Esophagus squamous epithelium (tissue), 5 donors: ENCODE results near the gene CCDC78. TPM values are rescaled to one million over a fixed set of nuclear protein-coding genes. Genes with fewer than 3 reads are reported as not detected.
"Not testable (repeated sequence)": the region's sequence is repeated elsewhere in the genome, so short reads cannot be mapped to it uniquely, and the experiment has no call there.

Experiments used
- DNase-seq: peaks from one replicate; lab custom pipeline; 2025; lab: John Stamatoyannopoulos, UW
- H3K27ac ChIP-seq, 4 donors: fragments of 200-600 bp; sonication (generic); one replicate each; pipeline ENCODE4 v1.5.1; 2016 to 2019; ENCODE audit warnings: mild to moderate bottlenecking in 1 of 4
- H3K27me3 ChIP-seq, 4 donors: fragments of 200-600 bp; sonication (generic); 1 replicate in 3 of 4; 2 replicates in 1 of 4; pipeline versions ENCODE4 v1.5.1 to v1.6.0; 2017 to 2021; ENCODE audit warnings: antibody characterized with exemption in 1 of 4
- H3K36me3 ChIP-seq, 3 donors: fragments of 200-600 bp; sonication (generic); one replicate each; pipeline ENCODE4 v1.5.1; 2016 to 2019
- H3K4me1 ChIP-seq, 3 donors: fragments of 200-600 bp; sonication (generic); one replicate each; pipeline ENCODE4 v1.5.1; 2017 to 2019
- H3K4me3 ChIP-seq, 4 donors: fragments of 200-600 bp; sonication (generic); 1 replicate in 3 of 4; 2 replicates in 1 of 4; pipeline ENCODE4 v1.5.1; 2016 to 2019; ENCODE audit warnings: mild to moderate bottlenecking in 2 of 4, moderate library complexity in 1 of 4
- H3K9me3 ChIP-seq, 3 donors: fragments of 200-600 bp; sonication (generic); one replicate each; pipeline ENCODE4 v1.5.1; 2016 to 2019
- CTCF ChIP-seq, 6 experiments: fragments of 450-650 bp in 4 of 6; fragments of 200-600 bp in 2 of 6; sonication (generic) in 2 of 6; IDR thresholded peaks; one replicate each; pipeline ENCODE4 v1.5.1; 2016 to 2019; ENCODE audit warnings: antibody characterized with exemption in 6 of 6, mild to moderate bottlenecking in 4 of 6, moderate library complexity in 4 of 6
- POLR2A ChIP-seq, 4 donors: fragments of 450-650 bp; IDR thresholded peaks; one replicate each; pipeline ENCODE4 v1.6.1; 2017; ENCODE audit warnings: antibody characterized with exemption in 4 of 4, mild to moderate bottlenecking in 4 of 4, moderate library complexity in 3 of 4
- WGBS, 2 donors: methylation state at CpG; one replicate each; pipeline ENCODE4 v1.1.5; 2018; 5-methylcytosine and 5-hydroxymethylcytosine counted together
- intact Hi-C: fragments of 100-400 bp; cut with DNase I; formaldehyde crosslinking; loops from one replicate; pipeline ENCODE4 v1.15.0; 2022
- total RNA-seq, 4 donors: library from RNA; depleted of rRNA; stranded (reverse); fragments of >200 nt; gene quantifications; one replicate each; pipeline ENCODE4 v1.1.0, GENCODE V29; 2016
- donor health status: DM: yes; HTN: yes; CAD: no.

CCDC78 gene
- total RNA-seq, 4 donors from 2014 or later = under 0.01 to 1.0 (median 0.47) TPM

GRCh38 chr16:749010-749409 is 22.8 kb upstream of the CCDC78 start:
- WGBS, 2 donors = 64 to 78% methylated on average over 6 of the region's 6 CpGs
- H3K4me3 ChIP-seq = no peak overlapping the region
- TF ChIP-seq POLR2A (IDR thresholded peaks at IDR 0.05) = no peak
- no peak for TF ChIP-seq CTCF (IDR thresholded peaks at IDR 0.05)
- H3K27ac ChIP-seq = no peak overlapping the region
- H3K36me3 ChIP-seq = no peaks in the 10 kb centered on the region
- H3K27me3 ChIP-seq = peaks cover 0 to 45% (median 0%) of the 10 kb centered on the region in 4 donors
- H3K4me1 ChIP-seq = peaks cover 0 to 14% (median 0%) of the 10 kb centered on the region in 3 donors
- intact Hi-C loops = no loop called here
- DNase-seq = no peak
- H3K9me3 ChIP-seq = no peaks in the 10 kb centered on the region

GRCh38 chr16:747978-748746 is 21.9 kb upstream of the CCDC78 start:
- intact Hi-C loops = no loop called here
- H3K36me3 ChIP-seq = no peaks in the 10 kb centered on the region
- no peak for DNase-seq
- no peaks in the 10 kb centered on the region for H3K9me3 ChIP-seq
- no peak for TF ChIP-seq CTCF (IDR thresholded peaks at IDR 0.05)
- no peak for TF ChIP-seq POLR2A (IDR thresholded peaks at IDR 0.05)
- WGBS, 2 donors = 81 to 92% methylated on average over 13 to 14 of the region's 39 CpGs
- H3K4me3 ChIP-seq = no peak overlapping the region
- peaks cover 0 to 14% (median 0%) of the 10 kb centered on the region in 3 donors for H3K4me1 ChIP-seq
- no peak overlapping the region for H3K27ac ChIP-seq
- H3K27me3 ChIP-seq = peaks cover 0 to 41% (median 0%) of the 10 kb centered on the region in 4 donors

- WGBS, 2 donors = 47 to 80% methylated on average over 3 to 7 of the region's 13 CpGs
- Histone ChIP-seq H3K36me3 (no peaks in the 10 kb centered on the region), H3K27me3 (peaks cover 0 to 26% (median 0%) of the 10 kb centered on the region in 4 donors), H3K4me3 (no peak overlapping the region), H3K4me1 (peaks cover 0 to 7% (median 0%) of the 10 kb centered on the region in 3 donors), H3K27ac (no peak overlapping the region), H3K9me3 (no peaks in the 10 kb centered on the region)
- no peak for DNase-seq
- intact Hi-C loops = no loop called here
- TF ChIP-seq CTCF (IDR thresholded peaks at IDR 0.05) (no peak), POLR2A (IDR thresholded peaks at IDR 0.05) (no peak)
Observed at GRCh38 chr16:746637-747036, 20.4 kb upstream of the CCDC78 start.

GRCh38 chr16:745739-746138 is 19.5 kb upstream of the CCDC78 start:
- H3K9me3 ChIP-seq = no peaks in the 10 kb centered on the region
- H3K36me3 ChIP-seq = no peaks in the 10 kb centered on the region
- intact Hi-C loops = no loop called here
- no peak overlapping the region for H3K27ac ChIP-seq
- DNase-seq = no peak
- H3K27me3 ChIP-seq = peaks cover 0 to 17% (median 0%) of the 10 kb centered on the region in 4 donors
- WGBS, 2 donors = 7 to 16% methylated on average over 7 to 10 of the region's 14 CpGs
- H3K4me1 ChIP-seq = peaks cover 0 to 10% (median 4%) of the 10 kb centered on the region in 3 donors
- peak in 2 of 6 experiments; percentile 6 to 29 for TF ChIP-seq CTCF (IDR thresholded peaks at IDR 0.05)
- TF ChIP-seq POLR2A (IDR thresholded peaks at IDR 0.05) = no peak
- H3K4me3 ChIP-seq = no peak overlapping the region

GRCh38 chr16:743794-744500 is 17.7 kb upstream of the CCDC78 start:
- no peaks in the 10 kb centered on the region for H3K9me3 ChIP-seq
- 76 to 81% methylated on average over 8 to 9 of the region's 21 CpGs for WGBS, 2 donors
- DNase-seq = no peak
- H3K4me3 ChIP-seq = no peak overlapping the region
- TF ChIP-seq CTCF (IDR thresholded peaks at IDR 0.05) (no peak), POLR2A (IDR thresholded peaks at IDR 0.05) (no peak)
- H3K36me3 ChIP-seq = peaks cover 0 to 4% (median 0%) of the 10 kb centered on the region in 3 donors
- H3K4me1 ChIP-seq = peaks cover 11 to 24% (median 13%) of the 10 kb centered on the region in 3 donors
- H3K27ac ChIP-seq = no peak overlapping the region
- H3K27me3 ChIP-seq = peaks cover 0 to 12% (median 0%) of the 10 kb centered on the region in 4 donors
- intact Hi-C loops = no loop called here

- H3K36me3 ChIP-seq = peaks cover 0 to 15% (median under 1%) of the 10 kb centered on the region in 3 donors
- H3K9me3 ChIP-seq, DNase-seq, H3K4me3 ChIP-seq, intact Hi-C loops, H3K27ac ChIP-seq: not testable (repeated sequence)
- peaks cover 11 to 28% (median 13%) of the 10 kb centered on the region in 3 donors for H3K4me1 ChIP-seq
- peaks cover 0 to 12% (median 0%) of the 10 kb centered on the region in 4 donors for H3K27me3 ChIP-seq
- 80 to 82% methylated on average over 14 of the region's 14 CpGs for WGBS, 2 donors
Observed at GRCh38 chr16:742894-743293, 16.7 kb upstream of the CCDC78 start.
